GM21360 (cell line): ENCODE measurements around the gene LTA4H.

Source experiments
- ATAC-seq: cut with Tn5 transposase; IDR thresholded peaks from one replicate; pipeline ENCODE4 v1.9.1; 2021; ENCODE audit warnings: mild to moderate bottlenecking, moderate library complexity; ENCODE audit not compliant: unreplicated experiment

Gene LTA4H

GRCh38 chr12:96036765-96037455, 1.5 kb upstream of the LTA4H start:
- ATAC-seq = no peak

GRCh38 chr12:96034621-96035282, 635 bp downstream of the LTA4H start:
- no peak for ATAC-seq

- no peak for ATAC-seq
Measured at GRCh38 chr12:96033549-96034389, 1.6 kb downstream of the LTA4H start.

- ATAC-seq = no peak
Measured at GRCh38 chr12:96029826-96030225, 5.6 kb downstream of the LTA4H start.

- no peak for ATAC-seq
Measured at GRCh38 chr12:96028538-96028937, 6.8 kb downstream of the LTA4H start.

- ATAC-seq = no peak
Measured at GRCh38 chr12:96026331-96026730, 9.1 kb downstream of the LTA4H start.

- ATAC-seq = no peak
Measured at GRCh38 chr12:96025518-96025917, 9.9 kb downstream of the LTA4H start.

- peak; percentile 92 for ATAC-seq
Measured at GRCh38 chr12:96020314-96021003, 14.9 kb downstream of the LTA4H start.

GRCh38 chr12:96015672-96016071, 19.7 kb downstream of the LTA4H start:
- no peak for ATAC-seq

GRCh38 chr12:96014943-96015599, 20.3 kb downstream of the LTA4H start:
- no peak for ATAC-seq

GRCh38 chr12:96007729-96008128, 27.7 kb downstream of the LTA4H start:
- no peak for ATAC-seq

GRCh38 chr12:96006727-96007126, 28.7 kb downstream of the LTA4H start:
- ATAC-seq = no peak

- ATAC-seq = no peak
Measured at GRCh38 chr12:96000858-96001257, 34.5 kb downstream of the LTA4H start.

- ATAC-seq = no peak
Measured at GRCh38 chr12:95999484-95999883, 35.9 kb downstream of the LTA4H start.

- peak; percentile 88 for ATAC-seq
Measured at GRCh38 chr12:95998611-95999286, 36.6 kb downstream of the LTA4H start.

GRCh38 chr12:95997911-95998510, 37.4 kb downstream of the LTA4H start:
- ATAC-seq = no peak

- no peak for ATAC-seq
Measured at GRCh38 chr12:95997276-95997675, 38.1 kb downstream of the LTA4H start.

- no peak for ATAC-seq
Measured at GRCh38 chr12:95996034-95996658, 39.2 kb downstream of the LTA4H start, which contains the start of gene HAL. TSS of gene HAL (minus strand) at chr12:95996344. CDS start at chr12:95995910, 434 bp downstream.
